ENCODE results near the gene MPDZ. TPM values are rescaled to one million over a fixed set of nuclear protein-coding genes. Genes with fewer than 3 reads are reported as not detected.

The MPDZ gene
- total RNA-seq, 4 donors from 2014 or later = 41.3 to 67.8 (median 56.8) TPM

GRCh38 chr9:13151489-13151888 is 128.0 kb downstream of the MPDZ start:
- TF ChIP-seq, protein P1, sequence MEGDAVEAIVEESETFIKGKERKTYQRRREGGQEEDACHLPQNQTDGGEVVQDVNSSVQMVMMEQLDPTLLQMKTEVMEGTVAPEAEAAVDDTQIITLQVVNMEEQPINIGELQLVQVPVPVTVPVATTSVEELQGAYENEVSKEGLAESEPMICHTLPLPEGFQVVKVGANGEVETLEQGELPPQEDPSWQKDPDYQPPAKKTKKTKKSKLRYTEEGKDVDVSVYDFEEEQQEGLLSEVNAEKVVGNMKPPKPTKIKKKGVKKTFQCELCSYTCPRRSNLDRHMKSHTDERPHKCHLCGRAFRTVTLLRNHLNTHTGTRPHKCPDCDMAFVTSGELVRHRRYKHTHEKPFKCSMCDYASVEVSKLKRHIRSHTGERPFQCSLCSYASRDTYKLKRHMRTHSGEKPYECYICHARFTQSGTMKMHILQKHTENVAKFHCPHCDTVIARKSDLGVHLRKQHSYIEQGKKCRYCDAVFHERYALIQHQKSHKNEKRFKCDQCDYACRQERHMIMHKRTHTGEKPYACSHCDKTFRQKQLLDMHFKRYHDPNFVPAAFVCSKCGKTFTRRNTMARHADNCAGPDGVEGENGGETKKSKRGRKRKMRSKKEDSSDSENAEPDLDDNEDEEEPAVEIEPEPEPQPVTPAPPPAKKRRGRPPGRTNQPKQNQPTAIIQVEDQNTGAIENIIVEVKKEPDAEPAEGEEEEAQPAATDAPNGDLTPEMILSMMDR (IDR thresholded peaks at IDR 0.05; ENCODE audit: low read depth) = no peak

DNA sequence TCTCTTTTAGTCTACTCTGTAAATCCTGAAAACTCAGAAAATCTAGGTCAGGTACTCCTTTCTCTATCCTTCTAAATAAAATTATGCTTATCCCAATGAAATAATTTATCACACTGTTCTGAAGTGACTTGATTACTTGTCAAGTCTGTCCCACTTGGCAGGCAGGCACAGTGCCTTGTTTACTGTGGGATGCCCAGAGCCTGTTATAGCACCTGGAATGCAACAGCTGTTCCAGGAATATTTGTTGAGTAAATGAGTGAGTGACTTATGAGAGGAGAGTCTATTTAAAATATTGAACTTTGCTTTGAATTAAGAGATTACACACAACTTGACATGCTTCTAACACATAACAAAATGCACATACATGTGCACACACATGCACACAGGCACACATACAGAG is 130.0 kb downstream of the MPDZ start:
- TF ChIP-seq, protein P1 (IDR thresholded peaks at IDR 0.05; ENCODE audit: low read depth) = no peak

GRCh38 chr9:13146840-13147239 is 132.7 kb downstream of the MPDZ start:
- TF ChIP-seq, protein P1 (IDR thresholded peaks at IDR 0.05; ENCODE audit: low read depth) = no peak

- TF ChIP-seq, protein P1 (IDR thresholded peaks at IDR 0.05; ENCODE audit: low read depth) = no peak
Measured at GRCh38 chr9:13145340-13145739, 134.2 kb downstream of the MPDZ start.

- TF ChIP-seq, protein P1 (IDR thresholded peaks at IDR 0.05; ENCODE audit: low read depth) = no peak
Measured at GRCh38 chr9:13144166-13144775, 135.2 kb downstream of the MPDZ start.

DNA sequence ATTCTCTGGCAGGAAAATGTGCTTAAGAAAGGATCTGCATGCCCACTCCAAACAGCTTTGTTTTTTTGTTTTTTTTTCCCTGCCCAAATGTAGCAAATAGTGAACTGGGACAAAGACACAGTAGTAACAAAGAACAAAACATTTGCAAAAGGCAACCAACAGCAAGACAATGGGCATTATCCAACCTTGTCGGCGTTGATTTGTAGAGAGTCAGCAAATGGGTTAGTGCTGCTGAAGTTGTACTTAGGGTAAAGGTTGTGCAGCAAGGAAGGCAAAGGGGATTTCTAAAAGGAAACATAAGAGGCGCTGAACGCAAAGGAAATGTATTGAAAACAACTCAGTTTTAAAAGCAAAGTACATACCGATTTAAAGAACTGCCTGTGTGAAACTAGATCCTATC is 136.2 kb downstream of the MPDZ start:
- TF ChIP-seq, protein P1 (IDR thresholded peaks at IDR 0.05; ENCODE audit: low read depth) = no peak

DNA sequence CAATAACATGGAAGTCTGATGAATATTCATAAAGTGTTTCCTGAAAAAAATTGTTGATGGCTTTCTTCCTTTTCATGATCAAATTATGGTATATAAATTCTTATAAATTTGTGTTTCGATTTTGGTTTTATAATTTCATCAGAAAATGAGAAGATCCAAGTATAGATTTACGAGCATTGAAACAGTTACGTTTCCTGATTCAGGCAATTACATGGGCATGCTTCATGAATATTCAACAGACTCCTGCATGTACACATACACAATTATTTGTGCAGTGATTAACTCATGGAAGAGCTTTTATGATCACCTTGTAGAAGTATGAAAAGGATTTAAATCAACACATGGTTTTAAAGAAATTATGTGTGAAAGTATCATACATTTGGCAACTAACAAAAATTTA is 136.7 kb downstream of the MPDZ start:
- TF ChIP-seq, protein P1 (IDR thresholded peaks at IDR 0.05; ENCODE audit: low read depth) = no peak
